AG09309 (cell line): ENCODE measurements around the gene ZNF280D.

Source experiments
- DNase-seq: peaks from one replicate; pipeline ENCODE4 v3.0.0-alpha.2; 2010; ENCODE audit warnings: low read depth
- H3K4me3 ChIP-seq: 2 replicates; pipeline ENCODE4 v1.5.1; 2011; ENCODE audit warnings: mild to moderate bottlenecking, low read depth, low read length, moderate library complexity; ENCODE audit not compliant: control insufficient read depth
- CTCF ChIP-seq: IDR thresholded peaks from 2 replicates; pipeline ENCODE4 v1.5.1; 2011; ENCODE audit warnings: mild to moderate bottlenecking, low read depth, low read length, inconsistent platforms; ENCODE audit not compliant: insufficient read depth, control insufficient read depth; ENCODE audit errors: missing control alignments

The ZNF280D gene

GRCh38 chr15:56587686-56588085 lies 145.6 kb downstream of the ZNF280D start:
- H3K4me3 ChIP-seq: no peak overlapping the region
- DNase-seq: no peak
- no peak for TF ChIP-seq CTCF

GRCh38 chr15:56586206-56586605 lies 147.1 kb downstream of the ZNF280D start:
- H3K4me3 ChIP-seq: no peak overlapping the region
- TF ChIP-seq CTCF: no peak
- DNase-seq: no peak

GRCh38 chr15:56582785-56583184 lies 150.5 kb downstream of the ZNF280D start:
- DNase-seq: no peak
- TF ChIP-seq CTCF: no peak
- no peak overlapping the region for H3K4me3 ChIP-seq
